KG1 (cell line): ENCODE results near the gene APBA1.
"Not testable (repeated sequence)": the region's sequence is repeated elsewhere in the genome, so short reads cannot be mapped to it uniquely, and the experiment has no call there.

Source experiments
- DNase-seq: peaks from one replicate; lab custom pipeline; 2025; lab: John Stamatoyannopoulos, UW

APBA1 gene

GRCh38 chr9:69604568-69605219 lies 67.5 kb downstream of the APBA1 start:
- no peak for DNase-seq

- DNase-seq, result no peak
These were observed 68.5 kb downstream of the APBA1 start for GRCh38 chr9:69603656-69604055.

GRCh38 chr9:69602773-69603172 lies 69.4 kb downstream of the APBA1 start:
- DNase-seq, result no peak

GRCh38 chr9:69601698-69602097 lies 70.5 kb downstream of the APBA1 start:
- no peak for DNase-seq

- no peak for DNase-seq
These were observed 71.7 kb downstream of the APBA1 start for GRCh38 chr9:69600314-69601047.

- no peak for DNase-seq
These were observed 72.8 kb downstream of the APBA1 start for GRCh38 chr9:69599232-69599971.

- not testable (repeated sequence) for DNase-seq
These were observed 75.3 kb downstream of the APBA1 start for GRCh38 chr9:69596906-69597305.

- no peak for DNase-seq
These were observed 78.0 kb downstream of the APBA1 start for GRCh38 chr9:69594180-69594579.

GRCh38 chr9:69593756-69594155 lies 78.4 kb downstream of the APBA1 start:
- no peak for DNase-seq

GRCh38 chr9:69593301-69593700 lies 78.9 kb downstream of the APBA1 start:
- no peak for DNase-seq

GRCh38 chr9:69590266-69590665 lies 81.9 kb downstream of the APBA1 start:
- DNase-seq, result no peak

- no peak for DNase-seq
These were observed 83.0 kb downstream of the APBA1 start for GRCh38 chr9:69589156-69589555.

GRCh38 chr9:69585571-69585970 lies 86.6 kb downstream of the APBA1 start:
- DNase-seq, result no peak

GRCh38 chr9:69584759-69585158 lies 87.4 kb downstream of the APBA1 start:
- no peak for DNase-seq

GRCh38 chr9:69583645-69584234 lies 88.4 kb downstream of the APBA1 start:
- DNase-seq, result no peak

- no peak for DNase-seq
These were observed 89.5 kb downstream of the APBA1 start for GRCh38 chr9:69582544-69583297.

GRCh38 chr9:69582018-69582417 lies 90.2 kb downstream of the APBA1 start:
- no peak for DNase-seq

GRCh38 chr9:69580582-69581214 lies 91.5 kb downstream of the APBA1 start:
- no peak for DNase-seq

GRCh38 chr9:69579760-69580581 lies 92.2 kb downstream of the APBA1 start:
- no peak for DNase-seq

- no peak for DNase-seq
These were observed 93.0 kb downstream of the APBA1 start for GRCh38 chr9:69579032-69579758.
